ENCODE results near the gene IGSF9. TPM values are rescaled to one million over a fixed set of nuclear protein-coding genes. Genes with fewer than 3 reads are reported as not detected.

Gene IGSF9
- total RNA-seq, 2 donors from 2014 or later: 31.5 to 46.3 TPM

DNA sequence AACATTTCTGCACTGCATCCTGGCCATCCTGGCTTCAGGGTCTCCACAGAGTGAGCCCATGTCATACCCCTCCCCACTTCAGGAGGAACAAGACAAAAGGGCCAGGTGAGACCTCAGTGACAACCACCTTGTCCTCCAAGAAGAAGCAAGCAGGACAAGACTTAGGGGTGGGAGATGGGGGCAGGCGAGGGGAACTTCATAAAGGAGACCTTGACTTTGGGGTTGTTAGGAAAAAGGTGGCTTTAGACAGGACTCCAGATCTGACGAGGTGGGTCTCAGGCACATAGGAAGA, 32.6 kb upstream of the IGSF9 start:
- DNase-seq (no peak), ATAC-seq (no peak)
- intact Hi-C loops (cut with DNase I, micrococcal nuclease): no loop called here

DNA sequence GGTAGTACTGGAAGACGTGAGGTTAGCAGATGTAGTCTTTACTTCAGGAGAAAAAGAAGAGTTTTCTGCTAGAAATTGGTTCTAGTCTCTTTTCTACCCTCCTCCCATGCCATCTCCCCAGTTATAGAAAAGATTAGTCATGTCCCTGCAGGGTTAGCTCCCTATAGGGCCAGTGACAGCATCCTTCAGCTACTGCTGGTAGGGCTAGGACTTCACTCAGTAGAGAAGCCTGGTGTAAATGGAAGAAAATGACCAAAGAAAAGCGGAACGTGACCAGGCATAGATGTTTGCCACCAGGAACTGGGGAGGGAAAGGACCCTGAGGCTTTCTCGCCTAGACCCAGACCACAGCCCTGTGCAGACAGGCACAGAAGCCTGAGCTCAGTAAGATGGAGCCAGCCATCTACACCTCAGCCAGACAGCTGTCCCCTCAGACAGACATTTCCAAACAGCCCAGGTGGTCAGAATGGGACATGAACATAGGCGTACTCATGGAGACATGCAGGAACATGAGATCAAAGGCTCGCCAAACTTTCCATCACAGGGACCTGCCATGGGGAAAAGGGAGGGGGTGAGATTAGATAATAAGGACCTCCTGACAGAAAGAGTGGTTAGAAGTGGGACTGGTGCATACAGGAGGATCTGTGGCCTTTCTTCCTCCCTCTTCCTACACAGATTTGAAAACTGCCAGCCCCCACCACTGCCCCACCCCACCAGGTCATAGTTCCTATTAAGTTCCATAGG, 32.1 kb upstream of the IGSF9 start:
- ATAC-seq (no peak), DNase-seq (no peak)
- intact Hi-C loops (cut with DNase I, micrococcal nuclease): no loop called here

DNA sequence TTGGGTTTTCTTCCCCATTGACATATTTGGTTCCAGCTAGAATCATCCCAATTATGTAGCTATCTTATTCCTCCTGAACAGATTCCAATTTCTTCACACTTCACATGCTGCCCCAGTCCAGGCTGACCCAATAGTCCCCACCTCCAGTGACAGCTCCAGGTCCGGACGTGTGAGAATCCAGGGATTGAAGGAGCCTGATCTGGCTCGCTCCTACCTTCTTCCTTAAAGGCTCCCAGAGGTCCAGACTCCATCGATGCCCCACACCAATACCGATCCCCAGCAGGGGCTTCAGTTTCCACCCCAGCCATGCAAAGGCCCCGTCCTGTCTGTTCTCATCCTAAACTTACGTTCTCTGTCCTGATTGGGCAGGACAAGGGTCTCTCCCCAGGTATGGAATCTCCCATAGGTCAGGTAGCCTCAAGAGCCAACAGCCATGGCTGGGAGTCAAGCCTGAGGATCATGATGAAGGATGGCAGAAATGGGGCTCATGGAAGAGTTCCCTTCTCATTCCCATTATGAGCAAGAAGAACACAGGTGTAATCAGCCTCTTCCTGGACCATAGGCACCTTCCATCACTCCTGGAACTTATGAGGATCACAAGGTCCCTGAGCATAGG, 29.0 kb upstream of the IGSF9 start:
- ATAC-seq (no peak), DNase-seq (no peak)
- intact Hi-C loops (cut with DNase I, micrococcal nuclease): no loop called here

DNA sequence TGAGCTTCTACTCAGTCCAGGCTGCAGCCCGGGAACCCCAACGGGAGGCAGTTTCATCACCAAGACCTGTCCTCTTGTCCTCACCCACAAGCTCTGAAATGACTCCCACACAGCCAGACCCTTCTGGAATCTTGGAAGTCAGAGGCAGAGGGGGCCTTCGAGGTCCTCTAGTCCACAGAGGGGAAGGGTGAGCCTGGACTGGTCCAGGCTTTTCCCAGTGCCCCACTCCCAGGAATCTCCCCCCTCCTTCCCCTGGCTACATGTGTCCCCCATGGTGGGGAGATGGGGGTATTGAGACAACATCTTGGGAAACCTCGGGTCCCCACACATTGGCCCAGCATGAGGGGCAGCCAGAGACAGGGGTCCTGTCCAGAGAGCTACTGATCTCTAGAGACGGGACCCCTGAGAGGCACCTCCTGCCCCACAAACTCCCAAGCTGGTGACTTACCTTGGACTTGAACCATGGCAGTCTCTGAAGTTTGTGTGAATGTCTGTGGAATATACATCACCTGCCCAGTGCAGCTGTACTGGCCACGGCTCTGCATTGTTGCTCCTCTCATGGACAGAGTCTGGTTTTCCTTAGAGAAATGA, 28.0 kb upstream of the IGSF9 start:
- no peak for ATAC-seq
- intact Hi-C loops (cut with DNase I, micrococcal nuclease): no loop called here
- peak in 1 of 2 donors; percentile 20 for DNase-seq

DNA sequence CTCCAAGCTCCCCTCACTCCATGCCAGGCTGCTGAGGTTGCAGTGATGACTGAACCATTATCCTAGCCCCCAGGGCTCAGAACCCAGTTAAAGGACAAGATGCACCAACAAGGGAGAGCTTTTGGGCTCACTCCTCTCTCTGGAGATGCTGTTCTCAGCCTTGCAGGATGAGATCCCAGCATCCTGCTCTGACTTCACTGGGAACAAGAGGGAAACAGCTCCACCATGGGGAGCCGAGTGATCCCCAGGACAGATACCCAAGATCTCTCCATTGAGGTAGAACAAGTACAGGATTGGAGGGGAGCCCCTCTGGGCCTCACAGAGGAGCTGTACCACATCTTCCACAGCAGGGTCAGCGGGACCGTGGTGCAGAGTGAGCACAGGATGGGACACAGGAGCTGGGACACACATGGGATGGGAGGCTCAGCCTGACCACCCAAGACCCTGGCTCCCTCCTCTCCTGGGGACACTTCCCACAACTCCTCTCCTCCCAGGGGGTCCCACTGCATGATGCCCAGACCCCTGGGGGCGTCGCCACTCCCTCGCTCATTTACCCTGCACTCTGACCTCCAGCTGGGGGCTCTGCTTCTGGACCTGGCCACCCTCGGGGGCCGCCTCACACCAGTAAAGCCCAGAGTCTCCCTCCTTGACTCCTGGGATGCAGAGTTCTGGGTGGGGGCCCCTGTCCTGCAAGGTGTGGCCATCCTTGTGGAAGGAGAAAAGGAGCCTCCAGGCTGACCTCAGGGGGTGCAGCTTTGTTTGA, 27.2 kb upstream of the IGSF9 start:
- peak in 1 of 2 donors; percentile 20 for DNase-seq

DNA sequence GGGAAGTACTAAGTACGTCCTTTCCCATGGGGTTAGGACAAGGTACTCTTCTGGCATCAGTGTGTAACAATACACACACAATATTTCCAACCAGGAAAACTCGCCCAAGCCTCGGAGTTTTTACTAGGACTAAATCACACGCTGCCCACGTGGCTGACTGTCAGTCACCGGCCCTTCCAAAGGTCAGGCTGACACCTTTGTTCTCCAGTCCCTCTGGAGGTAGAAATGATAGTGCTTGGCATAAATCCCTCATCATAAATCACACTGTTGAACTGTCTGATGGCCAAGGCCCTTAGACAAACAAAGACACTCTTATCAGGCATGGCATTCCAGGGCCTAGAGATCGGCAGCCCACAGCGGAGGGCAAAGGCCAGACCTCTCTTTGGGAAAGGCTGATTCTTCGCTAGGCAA, 25.5 kb upstream of the IGSF9 start:
- DNase-seq (peak; percentile 84 to 91), ATAC-seq (peak; percentile 95)
- intact Hi-C loops (cut with DNase I, micrococcal nuclease): no loop called here

More for the DNA sequence above, 27.2 kb upstream of the IGSF9 start:
- no peak for ATAC-seq
- intact Hi-C loops (cut with DNase I, micrococcal nuclease): no loop called here

DNA sequence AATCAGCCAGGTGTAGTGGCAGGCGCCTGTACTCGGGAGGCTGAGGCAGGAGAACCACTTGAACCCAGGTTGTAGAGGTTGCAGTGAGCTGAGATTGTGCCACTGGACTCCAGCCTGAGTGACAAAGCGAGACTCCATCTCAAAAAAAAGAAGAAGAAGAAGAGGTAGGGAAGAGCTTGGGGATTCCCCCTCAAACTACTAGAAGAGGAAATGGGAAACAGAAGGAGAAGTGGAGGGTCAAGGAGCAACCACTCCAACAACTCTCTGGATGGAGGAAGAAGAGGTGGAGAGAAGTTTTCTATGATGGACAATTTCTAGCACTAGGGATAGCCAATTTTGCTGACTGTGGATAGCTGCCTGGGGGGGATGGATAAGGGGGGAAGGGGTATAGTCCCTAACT, 23.5 kb upstream of the IGSF9 start:
- intact Hi-C loops (cut with DNase I, micrococcal nuclease): no loop called here
- ATAC-seq: no peak
- DNase-seq: no peak

DNA sequence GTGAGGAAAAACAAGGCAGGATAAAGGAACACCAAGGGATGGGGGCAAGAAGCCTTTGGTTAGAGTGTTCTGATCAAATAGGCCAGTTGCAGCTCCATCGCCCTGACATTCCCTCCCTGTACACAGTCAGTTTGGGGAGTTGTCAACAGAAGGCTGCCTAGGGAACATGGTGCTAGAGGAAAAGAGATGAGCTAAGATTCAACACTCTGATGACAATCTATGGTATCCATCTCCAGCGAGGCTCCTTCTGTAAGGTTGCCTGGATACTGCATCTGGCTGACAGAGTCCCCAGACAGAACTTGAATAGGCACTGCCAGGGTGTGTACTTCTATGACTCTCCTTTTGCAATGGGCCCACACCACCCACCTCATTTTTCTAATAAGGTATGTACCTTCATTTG, 19.9 kb upstream of the IGSF9 start:
- ATAC-seq (no peak), DNase-seq (no peak)
- intact Hi-C loops (cut with DNase I, micrococcal nuclease): no loop called here

DNA sequence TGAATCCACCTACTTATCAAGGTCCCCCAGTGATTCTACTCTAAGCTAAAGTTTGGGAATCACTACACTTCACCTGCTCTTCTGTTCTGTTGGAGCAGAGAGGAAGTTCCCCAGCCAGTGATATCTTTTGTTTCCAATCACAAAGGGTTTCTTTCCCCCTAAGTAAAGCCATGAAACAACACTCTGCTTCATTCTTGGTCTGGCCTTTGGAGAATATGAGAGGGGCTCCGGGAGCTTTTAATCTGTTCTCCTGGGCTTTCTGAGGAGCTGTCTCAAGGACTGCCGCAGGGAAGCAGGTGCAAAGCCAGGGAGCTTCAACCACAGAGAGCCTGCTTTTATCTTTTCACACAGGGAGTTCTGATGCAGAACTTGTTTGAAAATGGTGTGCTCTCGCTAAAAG, 18.7 kb upstream of the IGSF9 start:
- intact Hi-C loops (cut with DNase I, micrococcal nuclease): no loop called here
- ATAC-seq (no peak), DNase-seq (no peak)

DNA sequence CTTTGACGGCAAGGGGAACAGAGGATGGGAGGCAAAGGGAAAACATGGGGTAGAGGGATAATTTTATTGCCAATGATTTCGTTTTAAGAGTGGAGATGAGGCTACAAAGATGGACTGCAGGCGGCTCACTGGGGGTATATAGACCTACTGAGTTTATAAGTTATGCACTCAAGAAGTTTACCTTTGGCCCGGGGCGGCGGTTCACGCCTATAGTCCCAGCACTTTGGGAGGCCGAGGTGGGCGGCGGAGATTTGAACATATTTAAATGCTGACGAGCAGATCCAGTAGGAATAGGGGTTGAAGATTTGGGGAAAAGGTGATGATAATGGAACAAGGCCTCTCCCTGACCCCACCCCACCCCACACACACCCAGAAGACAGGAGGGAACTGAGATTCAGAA, 16.8 kb upstream of the IGSF9 start:
- intact Hi-C loops (cut with DNase I, micrococcal nuclease): no loop called here
- DNase-seq (peak; percentile 33 to 44), ATAC-seq (no peak)

DNA sequence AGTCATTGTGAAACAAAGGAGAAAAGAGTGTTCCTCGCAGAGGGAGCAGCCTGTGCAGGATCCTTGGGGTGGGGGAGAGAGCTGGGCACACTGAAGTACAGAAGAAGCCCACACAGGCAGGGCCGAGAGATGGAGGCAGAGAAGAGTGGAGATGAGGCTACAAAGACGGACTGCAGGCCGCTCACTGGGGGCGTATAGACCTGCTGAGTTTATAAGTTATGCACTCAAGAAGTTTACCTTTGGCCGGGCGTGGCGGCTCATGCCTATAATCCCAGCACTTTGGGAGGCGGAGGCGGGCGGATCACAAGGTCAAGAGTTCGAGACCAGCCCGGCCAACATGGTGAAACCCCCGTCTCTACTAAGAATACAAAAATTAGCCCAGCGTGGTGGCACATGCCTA, 16.2 kb upstream of the IGSF9 start:
- intact Hi-C loops (cut with DNase I, micrococcal nuclease): no loop called here
- ATAC-seq (peak; percentile 65), DNase-seq (peak; percentile 77 to 85)

DNA sequence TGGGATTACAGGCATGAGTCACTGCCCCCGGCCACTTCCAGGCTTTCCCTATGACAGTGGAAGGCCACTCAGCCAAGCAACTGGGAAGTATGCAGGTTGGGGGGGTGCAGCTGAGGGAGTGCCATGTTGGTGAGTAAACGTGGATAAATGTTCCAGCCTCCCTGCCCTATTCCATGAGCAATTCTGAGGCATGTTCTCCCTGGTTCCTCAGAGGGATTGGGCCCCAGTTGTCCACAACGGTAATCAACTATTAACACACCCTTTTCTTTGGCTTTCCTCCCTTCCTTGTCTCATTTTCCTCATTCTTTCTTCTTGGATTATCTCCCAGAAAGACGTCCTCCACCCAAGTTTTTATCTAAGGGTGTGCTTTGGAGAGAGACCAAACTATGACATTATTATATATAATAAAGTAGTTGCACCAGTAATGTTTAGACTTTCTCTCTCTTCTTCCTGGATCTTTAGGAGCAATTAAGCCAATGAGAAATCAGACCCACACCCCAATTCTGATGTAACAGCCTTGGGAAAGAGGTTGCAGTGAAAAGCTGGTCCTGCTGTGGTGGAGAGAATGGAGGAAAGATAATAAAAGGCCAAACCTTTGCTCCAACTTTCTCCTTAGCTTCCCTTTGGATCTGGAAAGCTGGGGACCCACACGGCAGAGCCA, 15.4 kb upstream of the IGSF9 start:
- intact Hi-C loops (cut with DNase I, micrococcal nuclease): no loop called here
- ATAC-seq: peak; percentile 85
- DNase-seq: peak; percentile 77 to 91

DNA sequence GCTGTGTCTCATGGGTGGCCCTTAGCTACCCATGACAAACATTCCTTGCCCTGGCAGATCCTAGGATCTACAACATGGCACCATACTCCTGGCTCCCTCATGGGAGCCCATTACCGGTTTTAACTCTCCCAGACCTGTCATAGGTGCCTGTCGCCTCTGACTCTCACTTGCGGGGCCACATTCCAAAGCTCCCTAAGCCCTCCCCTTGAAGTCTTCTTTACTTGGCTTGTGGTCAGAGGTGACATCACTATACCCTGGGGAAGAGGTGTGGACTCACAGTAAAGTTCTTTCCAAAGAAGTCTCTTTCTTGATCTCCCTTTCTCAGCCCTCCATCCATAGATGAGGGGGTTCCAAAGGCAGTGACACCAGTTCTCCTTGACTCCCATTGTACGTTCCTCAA, 14.0 kb upstream of the IGSF9 start:
- no peak for ATAC-seq

DNA sequence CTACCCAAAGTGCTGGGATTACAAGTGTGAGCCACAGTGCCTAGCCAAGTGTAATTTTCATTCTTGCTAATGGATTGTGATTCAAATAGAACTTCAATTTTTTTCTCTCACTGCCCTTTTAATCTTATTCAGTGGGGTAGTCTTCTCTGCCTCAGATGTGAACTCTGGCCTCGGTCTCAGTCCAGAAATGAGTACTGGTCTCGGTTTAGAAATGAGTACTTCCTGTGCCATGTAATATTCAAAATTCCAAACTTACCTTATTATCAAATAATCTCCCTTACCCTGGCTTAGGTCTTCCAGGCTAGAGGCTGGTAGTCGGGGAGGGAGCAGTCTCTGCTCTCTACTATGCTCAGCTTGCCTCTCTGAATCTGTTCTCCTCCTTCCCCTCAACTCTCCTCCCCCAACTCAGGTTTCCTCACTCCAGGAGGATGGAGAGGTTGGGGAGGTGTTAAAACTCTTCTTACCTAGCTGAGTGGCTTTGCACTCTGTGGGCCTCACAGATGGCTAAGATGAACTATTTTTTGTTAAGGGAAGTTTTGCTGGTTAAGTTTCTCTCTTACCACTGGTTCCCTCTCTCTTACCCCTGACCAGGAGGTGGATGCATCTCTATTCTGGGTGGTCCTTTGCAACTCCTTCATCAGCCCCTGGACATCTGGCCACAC, 13.4 kb upstream of the IGSF9 start:
- ATAC-seq: no peak
- no peak for DNase-seq
- intact Hi-C loops (cut with DNase I, micrococcal nuclease): no loop called here

More for the DNA sequence above, 14.0 kb upstream of the IGSF9 start:
- DNase-seq: no peak
- intact Hi-C loops (cut with DNase I, micrococcal nuclease): no loop called here

DNA sequence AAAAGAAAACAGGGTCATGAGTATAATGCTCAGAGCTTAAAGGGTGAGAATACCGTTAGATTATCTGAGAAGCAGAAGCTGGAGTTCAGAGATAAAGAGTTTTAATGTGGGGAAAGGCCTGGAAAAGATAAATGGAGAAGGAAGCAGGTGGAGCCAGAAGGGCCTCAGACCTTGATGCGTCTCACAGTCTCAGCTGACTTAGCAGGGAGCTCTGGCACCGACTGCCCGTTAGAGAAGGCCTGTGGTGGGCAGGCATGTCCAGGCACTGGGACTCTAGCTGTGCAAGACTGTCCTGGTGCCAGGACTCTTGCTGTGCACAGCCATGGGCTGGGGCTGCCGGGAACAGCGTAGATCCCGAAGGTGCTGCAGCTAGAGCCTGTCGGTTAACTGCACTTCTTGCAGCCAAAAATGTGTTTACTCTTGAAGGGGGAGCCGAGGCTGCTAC, 12.4 kb upstream of the IGSF9 start:
- ATAC-seq: no peak
- intact Hi-C loops (cut with DNase I, micrococcal nuclease): no loop called here
- peak in 1 of 2 donors; percentile 22 for DNase-seq

DNA sequence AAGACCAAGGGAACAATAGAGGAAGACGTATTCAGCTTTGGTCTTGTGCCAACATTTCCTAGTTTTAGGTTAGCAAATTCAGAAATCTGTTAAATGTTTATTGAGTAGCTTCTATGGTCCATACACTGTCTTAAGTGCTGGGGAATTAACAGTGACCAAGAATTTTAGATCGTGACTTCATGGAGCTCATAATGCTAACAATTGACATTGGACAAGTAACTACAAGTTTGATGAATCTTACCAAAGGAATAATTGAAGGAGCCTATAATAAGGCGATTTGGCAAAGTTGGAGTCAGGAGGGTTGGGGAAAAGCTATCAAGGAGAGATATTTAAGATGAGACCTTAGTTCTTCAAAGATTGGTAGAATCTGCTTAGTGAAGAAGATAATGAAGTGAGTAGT, 10.0 kb upstream of the IGSF9 start:
- DNase-seq: no peak

DNA sequence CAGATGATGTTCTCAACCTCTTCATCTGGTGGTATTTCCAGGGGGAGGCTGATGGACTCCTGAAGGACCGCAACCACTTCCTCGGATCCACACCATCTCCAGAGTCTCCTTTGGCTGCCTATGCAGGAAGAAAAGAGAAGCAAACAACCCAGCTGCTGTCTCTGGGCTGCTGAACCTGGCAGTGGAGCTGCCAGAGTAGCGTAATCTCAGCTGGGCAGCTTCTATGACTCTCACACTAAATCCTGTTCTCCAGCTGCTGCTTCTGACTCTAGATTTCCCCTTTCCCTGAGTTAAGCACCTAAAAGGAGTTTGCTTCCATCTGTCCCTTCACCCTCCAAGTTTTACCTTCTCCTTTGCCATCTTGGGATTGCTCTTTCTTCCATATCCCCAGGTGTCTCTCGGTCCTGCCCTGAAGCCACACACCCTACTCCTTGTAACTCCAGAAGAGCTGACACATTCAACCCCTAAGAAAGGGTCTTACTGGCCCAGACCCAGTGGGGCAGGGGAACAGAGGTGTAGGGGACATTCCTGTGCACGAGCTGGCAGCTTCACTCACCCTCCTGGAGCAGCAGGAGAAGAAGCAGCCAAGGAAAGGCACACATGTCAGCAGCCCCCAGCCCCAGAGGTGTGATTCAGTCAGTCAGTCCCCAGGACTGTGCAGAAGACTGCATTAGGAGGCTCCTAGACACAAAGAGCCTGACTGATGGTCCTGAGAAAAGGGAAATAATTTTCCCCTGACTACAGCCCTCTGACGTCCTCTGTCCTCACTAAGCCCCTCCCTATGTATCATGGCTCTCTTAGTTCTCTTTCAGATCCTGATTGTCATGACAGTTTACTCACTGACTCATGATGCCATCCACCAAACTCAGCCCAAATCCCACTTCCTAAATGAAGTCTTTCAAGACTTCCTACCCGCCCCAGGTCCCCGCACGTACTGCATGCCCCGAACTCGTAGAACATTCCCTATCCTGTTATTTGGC, 8.4 kb upstream of the IGSF9 start, which contains the start of gene SLAMF9:
TSS of gene SLAMF9 (minus strand) at position 702 of the 980 bp plus-strand sequence. CDS start at position 602, 100 bp downstream.
- intact Hi-C loops (cut with DNase I, micrococcal nuclease): no loop called here
- ATAC-seq (no peak), DNase-seq (peak in 1 of 2 donors; percentile 10)

More for the DNA sequence above, 10.0 kb upstream of the IGSF9 start:
- intact Hi-C loops (cut with DNase I, micrococcal nuclease): no loop called here
- ATAC-seq: no peak
